Mesendoderm (in vitro differentiated cells): Measurements from ENCODE around the gene HSD17B1.

ENCODE experiments used
- DNase-seq: peaks from one replicate; pipeline ENCODE4 v3.0.0; 2013
- H2AK5ac ChIP-seq: 2 replicates; pipeline ENCODE4 v1.6.1; 2013; ENCODE audit warnings: low read length, inconsistent platforms
- H2BK120ac ChIP-seq: 2 replicates; pipeline ENCODE4 v1.6.1; 2013; ENCODE audit warnings: low read depth, mild to moderate bottlenecking, low read length, moderate library complexity, mixed read lengths
- H2BK15ac ChIP-seq: replicated peaks from 2 replicates; pipeline ENCODE4 v1.6.1; 2013; ENCODE audit warnings: low read depth, mild to moderate bottlenecking, moderate library complexity
- H2BK5ac ChIP-seq: 2 replicates; pipeline ENCODE4 v1.6.1; 2013; ENCODE audit warnings: low read length, inconsistent platforms
- H3K18ac ChIP-seq: 2 replicates; pipeline ENCODE4 v1.6.1; 2013; ENCODE audit warnings: mild to moderate bottlenecking, low read length, mixed read lengths
- H3K23ac ChIP-seq: one replicate; pipeline ENCODE4 v1.6.1; 2013; ENCODE audit warnings: low read length
- H3K27ac ChIP-seq: 2 replicates; pipeline ENCODE4 v1.5.1; 2013; ENCODE audit warnings: low read depth, mild to moderate bottlenecking, inconsistent platforms, low read length, moderate library complexity
- H3K27me3 ChIP-seq: 2 replicates; pipeline ENCODE4 v1.6.1; 2013; ENCODE audit warnings: low read length, control low read depth, mild to moderate bottlenecking, inconsistent platforms; ENCODE audit not compliant: insufficient read depth, poor library complexity
- H3K36me3 ChIP-seq: 2 replicates; pipeline ENCODE4 v1.6.1; 2013; ENCODE audit warnings: low read length, inconsistent platforms; ENCODE audit not compliant: control insufficient read depth, insufficient read depth
- H3K4ac ChIP-seq: one replicate; pipeline ENCODE4 v1.6.1; 2013; ENCODE audit warnings: low read depth, mild to moderate bottlenecking, low read length, moderate library complexity
- H3K4me1 ChIP-seq: 2 replicates; pipeline ENCODE4 v1.6.1; 2013; ENCODE audit warnings: low read depth, low read length, inconsistent platforms; ENCODE audit not compliant: control insufficient read depth
- H3K4me2 ChIP-seq: 2 replicates; pipeline ENCODE4 v1.6.1; 2013; ENCODE audit warnings: low read length
- H3K4me3 ChIP-seq: 2 replicates; pipeline ENCODE4 v1.5.1; 2013; ENCODE audit warnings: mild to moderate bottlenecking, low read length
- H3K56ac ChIP-seq: one replicate; pipeline ENCODE4 v1.6.1; 2013; ENCODE audit warnings: low read length
- H3K79me1 ChIP-seq: 2 replicates; pipeline ENCODE4 v1.6.1; 2013; ENCODE audit warnings: low read length, inconsistent platforms
- H3K79me2 ChIP-seq: 2 replicates; pipeline ENCODE4 v1.6.1; 2013; ENCODE audit warnings: mild to moderate bottlenecking, low read length; ENCODE audit not compliant: control insufficient read depth, insufficient read depth
- H3K9ac ChIP-seq: 2 replicates; pipeline ENCODE4 v1.6.1; 2013; ENCODE audit warnings: low read length, inconsistent platforms
- H4K5ac ChIP-seq: one replicate; pipeline ENCODE4 v1.6.1; 2013; ENCODE audit warnings: low read length
- H4K8ac ChIP-seq: one replicate; pipeline ENCODE4 v1.6.1; 2013; ENCODE audit warnings: low read depth, mild to moderate bottlenecking, control low read depth, low read length, moderate library complexity
- WGBS: extraction: QIAGEN DNeasy Blood & Tissue Kit; methylation state at CpG from one replicate; pipeline ENCODE4 v1.1.7; 2013; ENCODE audit warnings: low lambda C conversion rate, missing lambda C conversion rate; ENCODE audit not compliant: insufficient coverage; ENCODE audit errors: extremely low coverage; 5-methylcytosine and 5-hydroxymethylcytosine counted together

HSD17B1 gene

GRCh38 chr17:42564815-42565522 is 12.2 kb downstream of the HSD17B1 start:
- Histone ChIP-seq H3K9ac (no peak overlapping the region), H3K79me2 (peaks cover 25% of the 10 kb centered on the region), H3K4me2 (no peak overlapping the region), H2AK5ac (no peak overlapping the region), H2BK5ac (no peak overlapping the region), H3K56ac (no peak overlapping the region), H3K27me3 (no peaks in the 10 kb centered on the region), H3K36me3 (peaks cover 13% of the 10 kb centered on the region), H3K4me3 (no peak overlapping the region), H3K79me1 (peaks cover 25% of the 10 kb centered on the region), H4K5ac (no peak overlapping the region), H3K27ac (no peak overlapping the region), H3K23ac (no peak overlapping the region), H2BK120ac (no peak overlapping the region), H2BK15ac (no peak overlapping the region), H3K18ac (no peak overlapping the region), H4K8ac (no peak overlapping the region), H3K4me1 (peaks cover 8% of the 10 kb centered on the region), H3K4ac (no peak overlapping the region)
- no CpG with 5 or more reads among the region's 15 CpGs for WGBS
- DNase-seq, result no peak

- Histone ChIP-seq H3K4me2 (no peak overlapping the region), H3K23ac (no peak overlapping the region), H3K79me1 (peaks cover 25% of the 10 kb centered on the region), H3K27ac (no peak overlapping the region), H3K56ac (peak overlapping the region; percentile 25), H3K4ac (no peak overlapping the region), H3K36me3 (peaks cover 14% of the 10 kb centered on the region), H2BK5ac (no peak overlapping the region), H3K79me2 (peaks cover 25% of the 10 kb centered on the region), H3K18ac (no peak overlapping the region), H3K4me3 (no peak overlapping the region), H2AK5ac (no peak overlapping the region), H3K9ac (no peak overlapping the region), H4K8ac (no peak overlapping the region), H3K4me1 (peaks cover 8% of the 10 kb centered on the region), H3K27me3 (no peaks in the 10 kb centered on the region), H2BK120ac (no peak overlapping the region), H2BK15ac (no peak overlapping the region), H4K5ac (no peak overlapping the region)
- no CpG with 5 or more reads among the region's 16 CpGs for WGBS
- no peak for DNase-seq
These were observed 12.9 kb downstream of the HSD17B1 start for GRCh38 chr17:42565523-42566214.

- Histone ChIP-seq H3K27me3 (no peaks in the 10 kb centered on the region), H3K79me2 (peaks cover 25% of the 10 kb centered on the region), H3K56ac (peak overlapping the region; percentile 88), H4K8ac (peak overlapping the region; percentile 82), H3K23ac (peak overlapping the region; percentile 15), H2BK120ac (no peak overlapping the region), H3K79me1 (peaks cover 25% of the 10 kb centered on the region), H2AK5ac (no peak overlapping the region), H4K5ac (no peak overlapping the region), H3K36me3 (peaks cover 15% of the 10 kb centered on the region), H3K4me3 (no peak overlapping the region), H3K9ac (peak overlapping the region; percentile 69), H3K18ac (no peak overlapping the region), H3K4ac (peak overlapping the region; percentile 44), H3K27ac (peak overlapping the region; percentile 76), H2BK15ac (no peak overlapping the region), H3K4me1 (peaks cover 8% of the 10 kb centered on the region), H2BK5ac (peak overlapping the region; percentile 6), H3K4me2 (peak overlapping the region; percentile 21)
- DNase-seq, result no peak
- no CpG with 5 or more reads among the region's 28 CpGs for WGBS
These were observed 13.6 kb downstream of the HSD17B1 start for GRCh38 chr17:42566215-42566882.

- Histone ChIP-seq H3K27ac (peak within 1 kb of the TSS; percentile 76), H3K4me1 (peaks cover 8% of the 10 kb centered on the region), H2AK5ac (peak within 1 kb of the TSS; percentile 84), H2BK15ac (no peak within 1 kb of the TSS), H4K8ac (peak within 1 kb of the TSS; percentile 82), H3K4me3 (peak within 1 kb of the TSS; percentile 92), H3K36me3 (peaks cover 19% of the 10 kb centered on the region), H3K27me3 (no peaks in the 10 kb centered on the region), H2BK5ac (peak within 1 kb of the TSS; percentile 59), H3K56ac (peak within 1 kb of the TSS; percentile 97), H3K23ac (peak within 1 kb of the TSS; percentile 97), H4K5ac (no peak within 1 kb of the TSS), H3K18ac (peak within 1 kb of the TSS; percentile 78), H3K79me1 (peaks cover 25% of the 10 kb centered on the region), H2BK120ac (no peak within 1 kb of the TSS), H3K79me2 (peaks cover 25% of the 10 kb centered on the region), H3K4me2 (peak within 1 kb of the TSS; percentile 92), H3K4ac (peak within 1 kb of the TSS; percentile 86), H3K9ac (peak within 1 kb of the TSS; percentile 99)
- no CpG with 5 or more reads among the region's 72 CpGs for WGBS
- DNase-seq, result peak; percentile 94
These were observed 14.3 kb downstream of the HSD17B1 start, which contains the start of gene MLX for GRCh38 chr17:42566883-42567573. Gene MLX (plus strand): TSS chr17:42567100. CDS start chr17:42567125, 25 bp downstream.

GRCh38 chr17:42568341-42569111 is 15.8 kb downstream of the HSD17B1 start:
- Histone ChIP-seq H3K4me2 (no peak overlapping the region), H2BK120ac (no peak overlapping the region), H3K27ac (no peak overlapping the region), H3K79me2 (peaks cover 12% of the 10 kb centered on the region), H4K8ac (no peak overlapping the region), H3K18ac (no peak overlapping the region), H3K36me3 (peaks cover 30% of the 10 kb centered on the region), H3K79me1 (peaks cover 17% of the 10 kb centered on the region), H4K5ac (no peak overlapping the region), H3K56ac (peak overlapping the region; percentile 38), H3K4me1 (no peaks in the 10 kb centered on the region), H2BK5ac (no peak overlapping the region), H3K9ac (no peak overlapping the region), H2AK5ac (no peak overlapping the region), H2BK15ac (no peak overlapping the region), H3K4me3 (no peak overlapping the region), H3K4ac (no peak overlapping the region), H3K27me3 (no peaks in the 10 kb centered on the region), H3K23ac (no peak overlapping the region)
- no peak for DNase-seq
- WGBS, result no CpG with 5 or more reads among the region's 14 CpGs
